Sigmoid colon (tissue), 7 donors: ENCODE results near the gene BCAR3. TPM values are rescaled to one million over a fixed set of nuclear protein-coding genes. Genes with fewer than 3 reads are reported as not detected.
"Not testable (repeated sequence)": the region's sequence is repeated elsewhere in the genome, so short reads cannot be mapped to it uniquely, and the experiment has no call there.

Experiments used
- DNase-seq: peaks from one replicate; pipeline ENCODE4 v3.0.0-alpha.2; 2019
- H3K27ac ChIP-seq, 4 donors: fragments of 200-600 bp; sonication (generic); one replicate each; pipeline ENCODE4 v1.5.1; 2016 to 2019; ENCODE audit warnings: mild to moderate bottlenecking in 1 of 4
- H3K27me3 ChIP-seq, 3 donors: fragments of 200-600 bp; sonication (generic); one replicate each; pipeline ENCODE4 v1.5.1; 2019; ENCODE audit warnings: mild to moderate bottlenecking in 1 of 3
- H3K36me3 ChIP-seq, 4 donors: fragments of 200-600 bp; sonication (generic); one replicate each; pipeline ENCODE4 v1.5.1; 2016 to 2019
- H3K4me1 ChIP-seq, 4 donors: fragments of 200-600 bp; sonication (generic); one replicate each; pipeline ENCODE4 v1.5.1; 2017 to 2019
- H3K4me3 ChIP-seq, 4 donors: fragments of 200-600 bp; sonication (generic); one replicate each; pipeline ENCODE4 v1.5.1; 2017 to 2019; ENCODE audit warnings: mild to moderate bottlenecking in 2 of 4, moderate library complexity in 1 of 4
- H3K9me3 ChIP-seq, 4 donors: fragments of 200-600 bp in 3 of 4; sonication (generic) in 3 of 4; one replicate each; pipeline versions ENCODE4 v1.5.1 to v1.6.1; 2013 to 2019
- EP300 ChIP-seq, 4 donors: sonication (generic); formaldehyde crosslinking; IDR thresholded peaks; one replicate each; pipeline ENCODE4 v1.6.1; 2017; ENCODE audit warnings: antibody characterized with exemption in 4 of 4
- POLR2A ChIP-seq, 2 donors: fragments of 450-650 bp; IDR thresholded peaks; one replicate each; pipeline ENCODE4 v1.6.1; 2016; ENCODE audit warnings: antibody characterized with exemption in 2 of 2, mild to moderate bottlenecking in 2 of 2, moderate library complexity in 2 of 2
- POLR2AphosphoS5 ChIP-seq, 4 donors: sonication (generic); formaldehyde crosslinking; IDR thresholded peaks; one replicate each; pipeline ENCODE4 v1.6.1; 2017; ENCODE audit warnings: antibody characterized with exemption in 4 of 4
- WGBS, 2 donors: extraction: QIAGEN DNeasy Blood & Tissue Kit; methylation state at CpG; one replicate each; pipeline ENCODE4 v1.1.7; 2013; 5-methylcytosine and 5-hydroxymethylcytosine counted together
- intact Hi-C: fragments of 100-400 bp; cut with DNase I; formaldehyde crosslinking; loops from one replicate; pipeline ENCODE4 v1.15.1; 2023
- polyA plus RNA-seq, 3 donors: library from polyadenylated mRNA; stranded (reverse); fragments of 200-250 nt; gene quantifications; one replicate each; pipeline ENCODE4 v1.2.3, GENCODE V29; 2013
- total RNA-seq, 4 donors: library from RNA; depleted of rRNA; stranded (reverse); fragments of >200 nt; gene quantifications; one replicate each; pipeline ENCODE4 v1.1.0, GENCODE V29; 2016
- TF ChIP-seq, protein P1 (sequence below), 4 experiments: fragments of 450-650 bp in 3 of 4; fragments of 200-600 bp in 1 of 4; IDR thresholded peaks; one replicate each; pipeline ENCODE4 v1.5.1; 2016 to 2019; ENCODE audit warnings: antibody characterized with exemption in 4 of 4, mild to moderate bottlenecking in 3 of 4, moderate library complexity in 2 of 4
- donor health status: healthy with polysubstance abuse.
- donor health status: Bipolar disorder and iron deficiency.
- donor health status: healthy.

BCAR3 gene
- total and polyA plus RNA-seq, 7 donors, result 12.3 to 43.2 (median 22.1) TPM

DNA sequence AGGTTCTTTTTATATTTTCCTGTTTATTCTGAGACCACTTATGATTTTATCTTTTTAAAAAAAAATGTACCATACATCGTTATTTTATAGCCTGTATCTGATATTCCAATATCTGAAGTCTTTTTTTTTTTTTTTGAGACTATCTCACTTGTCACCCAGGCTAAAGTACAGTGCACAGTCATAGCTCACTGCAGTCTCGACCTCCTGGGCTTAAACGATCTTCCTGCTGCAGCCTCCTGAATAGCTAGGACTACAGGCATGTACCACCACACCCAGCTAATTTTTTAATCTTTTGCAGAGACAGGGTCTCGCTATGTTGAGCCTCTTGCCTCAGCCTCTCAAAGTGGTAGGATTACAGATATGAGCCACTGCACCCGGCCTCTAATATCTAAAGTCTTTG, 25.1 kb downstream of the BCAR3 start:
- Histone ChIP-seq H3K4me3 (no peak overlapping the region), H3K4me1 (peaks cover 0 to 17% (median 11%) of the 10 kb centered on the region in 4 donors), H3K9me3 (no peaks in the 10 kb centered on the region), H3K36me3 (no peaks in the 10 kb centered on the region), H3K27ac (no peak overlapping the region), H3K27me3 (no peaks in the 10 kb centered on the region)
- whole genome bisulfite sequencing, 2 donors, result 80 to 90% methylated on average over 5 of the region's 5 CpGs
- intact Hi-C loops, result no loop called here
- no peak for DNase-seq
- TF ChIP-seq POLR2A (IDR thresholded peaks at IDR 0.05) (no peak), POLR2AphosphoS5 (IDR thresholded peaks at IDR 0.05) (no peak), EP300 (IDR thresholded peaks at IDR 0.05) (no peak)
- TF ChIP-seq, protein P1, sequence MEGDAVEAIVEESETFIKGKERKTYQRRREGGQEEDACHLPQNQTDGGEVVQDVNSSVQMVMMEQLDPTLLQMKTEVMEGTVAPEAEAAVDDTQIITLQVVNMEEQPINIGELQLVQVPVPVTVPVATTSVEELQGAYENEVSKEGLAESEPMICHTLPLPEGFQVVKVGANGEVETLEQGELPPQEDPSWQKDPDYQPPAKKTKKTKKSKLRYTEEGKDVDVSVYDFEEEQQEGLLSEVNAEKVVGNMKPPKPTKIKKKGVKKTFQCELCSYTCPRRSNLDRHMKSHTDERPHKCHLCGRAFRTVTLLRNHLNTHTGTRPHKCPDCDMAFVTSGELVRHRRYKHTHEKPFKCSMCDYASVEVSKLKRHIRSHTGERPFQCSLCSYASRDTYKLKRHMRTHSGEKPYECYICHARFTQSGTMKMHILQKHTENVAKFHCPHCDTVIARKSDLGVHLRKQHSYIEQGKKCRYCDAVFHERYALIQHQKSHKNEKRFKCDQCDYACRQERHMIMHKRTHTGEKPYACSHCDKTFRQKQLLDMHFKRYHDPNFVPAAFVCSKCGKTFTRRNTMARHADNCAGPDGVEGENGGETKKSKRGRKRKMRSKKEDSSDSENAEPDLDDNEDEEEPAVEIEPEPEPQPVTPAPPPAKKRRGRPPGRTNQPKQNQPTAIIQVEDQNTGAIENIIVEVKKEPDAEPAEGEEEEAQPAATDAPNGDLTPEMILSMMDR (IDR thresholded peaks at IDR 0.05), result no peak

DNA sequence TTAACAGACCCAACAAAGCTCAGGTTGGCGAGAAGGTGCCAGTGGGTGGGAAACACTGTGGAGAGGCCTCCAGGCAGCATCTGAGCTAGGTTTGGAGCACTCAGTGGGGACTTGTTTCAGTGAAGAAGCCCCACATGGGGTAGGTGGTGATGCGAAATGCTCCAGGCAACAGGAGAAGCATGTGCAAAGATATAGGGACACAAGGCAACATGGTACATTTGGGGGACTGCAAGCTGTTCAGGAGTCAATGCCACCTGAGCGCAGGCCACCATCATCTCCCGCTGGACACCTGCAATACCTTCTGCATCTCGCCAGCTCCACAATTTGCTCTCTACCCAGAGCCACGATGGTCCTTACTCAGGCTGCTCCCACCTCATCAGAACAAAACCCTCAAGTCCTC, 28.0 kb downstream of the BCAR3 start:
- TF ChIP-seq EP300 (IDR thresholded peaks at IDR 0.05) (no peak), POLR2A (IDR thresholded peaks at IDR 0.05) (no peak), POLR2AphosphoS5 (IDR thresholded peaks at IDR 0.05) (no peak)
- TF ChIP-seq, protein P1 (IDR thresholded peaks at IDR 0.05), result no peak
- Histone ChIP-seq H3K27me3 (no peaks in the 10 kb centered on the region), H3K9me3 (no peaks in the 10 kb centered on the region), H3K27ac (no peak overlapping the region), H3K36me3 (peaks cover 0 to 3% (median 0%) of the 10 kb centered on the region in 4 donors), H3K4me3 (no peak overlapping the region), H3K4me1 (peaks cover 0 to 4% (median 0%) of the 10 kb centered on the region in 4 donors)
- intact Hi-C loops, result no loop called here
- 96 to 97% methylated on average over 6 of the region's 6 CpGs for WGBS, 2 donors
- DNase-seq, result no peak

DNA sequence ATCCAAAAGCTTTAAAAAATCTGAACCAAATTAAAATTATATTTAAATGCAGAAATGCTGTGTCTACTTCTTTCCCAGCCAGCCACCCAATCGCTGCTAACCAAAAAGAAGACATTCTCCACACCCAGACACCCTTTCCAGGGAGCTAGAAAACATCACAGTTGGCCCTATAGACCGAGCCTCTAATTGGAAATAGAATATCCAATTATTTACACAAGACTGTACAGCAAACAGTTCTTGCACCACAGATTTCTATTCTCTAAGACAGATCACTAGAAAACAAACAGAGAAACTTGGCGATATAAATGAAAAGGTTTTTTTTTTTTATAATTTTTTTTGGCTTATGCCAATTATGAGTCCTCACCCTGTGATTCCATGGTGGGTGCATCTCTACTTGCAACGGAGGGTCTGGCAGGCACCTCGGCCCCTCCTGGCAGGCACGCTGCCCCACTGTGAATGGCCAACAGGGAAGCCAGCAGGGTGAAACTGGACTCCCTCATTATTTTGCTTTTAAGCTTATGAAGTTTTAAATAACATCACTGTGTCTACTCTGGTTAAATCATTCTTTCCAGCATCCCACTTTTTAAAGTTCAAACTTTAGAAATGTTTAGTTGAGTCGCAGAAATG, 29.2 kb downstream of the BCAR3 start:
- no peak overlapping the region for H3K27ac ChIP-seq
- H3K36me3 ChIP-seq, result peaks cover 0 to 3% (median 0%) of the 10 kb centered on the region in 4 donors
- H3K9me3 ChIP-seq, result no peaks in the 10 kb centered on the region
- WGBS, 2 donors, result 81% methylated on average over 7 of the region's 7 CpGs
- H3K4me1 ChIP-seq, result peaks cover 0 to 4% (median 0%) of the 10 kb centered on the region in 4 donors
- no peaks in the 10 kb centered on the region for H3K27me3 ChIP-seq
- no peak for DNase-seq
- intact Hi-C loops, result no loop called here
- TF ChIP-seq EP300 (IDR thresholded peaks at IDR 0.05), result no peak
- TF ChIP-seq, protein P1 (IDR thresholded peaks at IDR 0.05), result no peak
- no peak for TF ChIP-seq POLR2AphosphoS5 (IDR thresholded peaks at IDR 0.05)
- TF ChIP-seq POLR2A (IDR thresholded peaks at IDR 0.05), result no peak
- H3K4me3 ChIP-seq, result no peak overlapping the region

DNA sequence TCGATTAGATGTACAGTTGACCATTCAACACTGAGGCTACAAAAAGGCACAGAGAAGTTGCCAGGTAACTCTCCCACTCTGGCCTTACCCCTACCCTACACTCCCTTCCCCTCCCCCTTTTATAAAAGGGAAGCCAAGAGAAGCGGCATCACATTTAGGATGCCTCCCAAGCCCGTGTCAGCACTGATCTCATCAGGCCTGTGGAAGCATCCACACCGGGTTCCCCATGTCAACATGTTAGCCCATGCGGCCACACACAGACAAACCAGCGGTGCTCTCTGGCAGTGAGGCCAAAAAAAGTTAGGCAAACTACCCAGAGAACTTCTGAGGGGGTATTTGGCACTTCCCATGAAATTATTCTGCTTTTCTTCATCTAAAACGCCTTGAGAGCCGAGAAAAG, 29.9 kb downstream of the BCAR3 start:
- WGBS, 2 donors, result 92 to 96% methylated on average over 8 of the region's 8 CpGs
- Histone ChIP-seq H3K27ac (no peak overlapping the region), H3K4me3 (no peak overlapping the region), H3K4me1 (peaks cover 0 to 4% (median 0%) of the 10 kb centered on the region in 4 donors), H3K9me3 (no peaks in the 10 kb centered on the region), H3K36me3 (peaks cover 0 to 3% (median 0%) of the 10 kb centered on the region in 4 donors), H3K27me3 (no peaks in the 10 kb centered on the region)
- intact Hi-C loops, result no loop called here
- TF ChIP-seq POLR2A (IDR thresholded peaks at IDR 0.05) (no peak), POLR2AphosphoS5 (IDR thresholded peaks at IDR 0.05) (no peak), EP300 (IDR thresholded peaks at IDR 0.05) (no peak)
- TF ChIP-seq, protein P1 (IDR thresholded peaks at IDR 0.05), result no peak
- DNase-seq, result no peak

DNA sequence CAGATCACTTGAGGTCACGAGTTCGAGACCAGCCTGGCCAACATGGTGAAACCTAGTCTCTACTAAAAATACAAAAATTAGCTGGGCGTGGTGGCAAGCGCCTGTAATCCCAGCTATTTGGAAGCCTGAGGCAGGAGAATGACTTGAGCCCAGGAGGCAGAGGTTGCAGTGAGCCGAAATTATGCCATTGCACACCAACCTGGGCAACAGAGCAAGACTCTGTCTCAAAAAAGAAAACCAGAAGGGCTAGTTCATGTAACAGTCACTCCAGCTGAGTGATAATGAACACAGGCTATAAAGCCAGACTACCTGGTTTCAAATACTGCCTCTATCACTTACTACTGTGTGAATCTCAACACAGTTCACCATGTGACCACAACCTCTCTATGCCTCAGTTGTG, 31.5 kb downstream of the BCAR3 start:
- H3K4me1 ChIP-seq, DNase-seq, H3K27me3 ChIP-seq, H3K27ac ChIP-seq, H3K4me3 ChIP-seq, H3K36me3 ChIP-seq, H3K9me3 ChIP-seq, intact Hi-C loops: not testable (repeated sequence)
- WGBS, 2 donors, result 93 to 94% methylated on average over 5 of the region's 5 CpGs
